K562 (cell line): ENCODE results near the gene NEU3. TPM values are rescaled to one million over a fixed set of nuclear protein-coding genes. Genes with fewer than 3 reads are reported as not detected.

Source experiments
- ATAC-seq: fragments of 200-7000 bp; cut with Tn5 transposase; 3 replicates; pipeline ENCODE4 v1.9.1; 2020; ENCODE audit warnings: moderate library complexity
- BruUV-seq: library from RNA; stranded (reverse); fragments of 400-500 nt; replicated peaks from 2 replicates; lab custom pipeline; 2021; lab: Mats Ljungman, UMichigan
- CTCF ChIA-PET: fragments of 300-600 bp; formaldehyde crosslinking; extraction: SDS; loops from one replicate; lab custom pipeline; 2021; ENCODE audit warnings: low intra/inter-chr PET ratio; lab: Yijun Ruan, JAX
- POLR2A ChIA-PET: fragments of 300-600, 350-650 bp; sonication (Branson Sonifier 250); formaldehyde crosslinking; extraction: SDS; loops from one replicate; lab custom pipeline; 2021; ENCODE audit warnings: antibody characterized with exemption, inconsistent platforms; lab: Yijun Ruan, JAX
- DNase-seq, 4 experiments: peaks; one replicate each; pipeline versions ENCODE4 v3.0.0 to v3.0.0-alpha.2; 2011 to 2018; ENCODE audit warnings: low spot score in 3 of 4, mixed read lengths in 3 of 4; ENCODE audit errors: extremely low read depth in 1 of 4
- FAIRE-seq: peaks from 2 replicates; lab custom pipeline; 2011; peaks lifted over from hg19 to GRCh38; lab: Jason Lieb, UNC
- H2AFZ ChIP-seq: 2 replicates; pipeline ENCODE4 v1.6.0; 2011; ENCODE audit warnings: low read depth, low read length, control low read depth, inconsistent platforms
- H3K27ac ChIP-seq: fragments of 200-600 bp; 3 replicates; pipeline ENCODE4 v1.8.0; 2011; ENCODE audit warnings: low read depth, mild to moderate bottlenecking, control low read depth, inconsistent platforms, low read length, moderate library complexity, mixed read lengths; ENCODE audit errors: extremely low read depth
- H3K27me3 ChIP-seq, 2 experiments: fragments of 300-600 bp in 1 of 2; 2 replicates in 1 of 2; 3 replicates in 1 of 2; pipeline versions ENCODE4 v1.6.0 to v1.8.0; 2011; ENCODE audit warnings: inconsistent platforms in 2 of 2, low read length in 2 of 2, mild to moderate bottlenecking in 1 of 2, mixed read lengths in 1 of 2, moderate library complexity in 1 of 2; ENCODE audit not compliant: control insufficient read depth in 2 of 2, insufficient read depth in 2 of 2
- H3K36me3 ChIP-seq: fragments of 300-600 bp; 3 replicates; pipeline ENCODE4 v1.8.0; 2011; ENCODE audit warnings: mild to moderate bottlenecking, low read length, inconsistent platforms; ENCODE audit not compliant: control insufficient read depth, insufficient read depth
- H3K4me1 ChIP-seq, 2 experiments: fragments of 200-600 bp in 1 of 2; replicated peaks in 1 of 2; 2 replicates in 1 of 2; 3 replicates in 1 of 2; pipeline versions ENCODE4 v1.5.1 to v1.8.0; 2011; ENCODE audit warnings: inconsistent platforms in 2 of 2, low read length in 2 of 2, mild to moderate bottlenecking in 1 of 2, mixed read lengths in 1 of 2, moderate library complexity in 1 of 2; ENCODE audit not compliant: control insufficient read depth in 2 of 2, insufficient read depth in 2 of 2
- H3K4me2 ChIP-seq: 2 replicates; pipeline ENCODE4 v1.6.1; 2011; ENCODE audit warnings: low read length, control low read depth, inconsistent platforms, mixed read lengths; ENCODE audit not compliant: insufficient read depth
- H3K4me3 ChIP-seq: fragments of 200-600 bp; sonication (generic), shearing (Covaris generic); 2 replicates; pipeline ENCODE4 v1.5.1; 2016; ENCODE audit warnings: control low read depth, inconsistent platforms
- H3K79me2 ChIP-seq: fragments of 200-600 bp; 3 replicates; pipeline ENCODE4 v1.8.0; 2011; ENCODE audit warnings: low read length, inconsistent platforms; ENCODE audit not compliant: control insufficient read depth, insufficient read depth
- H3K9ac ChIP-seq, 2 experiments: 2 replicates each; pipeline versions ENCODE4 v1.6.0 to v1.6.1; 2011; ENCODE audit warnings: low read depth in 2 of 2, low read length in 2 of 2, control low read depth in 1 of 2, inconsistent platforms in 1 of 2, mild to moderate bottlenecking in 1 of 2, mixed read lengths in 1 of 2; ENCODE audit not compliant: insufficient read depth in 1 of 2
- H3K9me1 ChIP-seq: one replicate; pipeline ENCODE4 v1.6.0; 2011; ENCODE audit warnings: inconsistent platforms, mild to moderate bottlenecking, low read length, moderate library complexity; ENCODE audit not compliant: control insufficient read depth, insufficient read depth
- H3K9me3 ChIP-seq: replicated peaks from 2 replicates; pipeline ENCODE4 v1.5.1; 2011; ENCODE audit warnings: low read depth, low read length, inconsistent platforms; ENCODE audit not compliant: control insufficient read depth, insufficient read depth
- H4K20me1 ChIP-seq: replicated peaks from 2 replicates; pipeline ENCODE4 v1.6.1; 2011; ENCODE audit warnings: low read length, inconsistent platforms, mixed read lengths; ENCODE audit not compliant: control insufficient read depth, insufficient read depth
- ARNT ChIP-seq, 2 experiments: fragments of 450-650 bp; IDR thresholded peaks; 2 replicates each; pipeline ENCODE4 v1.6.1; 2016; ENCODE audit warnings: mild to moderate bottlenecking in 1 of 2
- CREB1 ChIP-seq, 2 experiments: sonication (generic) in 1 of 2; formaldehyde crosslinking in 1 of 2; IDR thresholded peaks; 2 replicates each; pipeline versions ENCODE4 v1.6.1 to v1.8.0; 2012 to 2022; ENCODE audit warnings: inconsistent platforms in 1 of 2, mild to moderate bottlenecking in 1 of 2, missing genetic modification reagents in 1 of 2, moderate library complexity in 1 of 2
- GTF2A2 ChIP-seq: IDR thresholded peaks from 2 replicates; pipeline ENCODE4 v1.6.1; 2016; ENCODE audit warnings: mild to moderate bottlenecking, missing genetic modification characterization, missing compliant biosample characterization
- ID3 ChIP-seq, 2 experiments: fragments of 250-450 bp in 1 of 2; fragments of 450-650 bp in 1 of 2; sonication (Bioruptor Pico) in 1 of 2; IDR thresholded peaks; 2 replicates each; pipeline versions ENCODE4 v1.6.1 to v1.8.0; 2016 to 2021; ENCODE audit warnings: mild to moderate bottlenecking in 2 of 2, moderate library complexity in 2 of 2, missing compliant biosample characterization in 1 of 2, missing genetic modification characterization in 1 of 2
- MAFG ChIP-seq: fragments of 450-650 bp; conservative IDR thresholded peaks from 2 replicates; pipeline ENCODE4 v1.6.1; 2016; ENCODE audit warnings: missing genetic modification characterization, missing compliant biosample characterization
- NELFE ChIP-seq: IDR thresholded peaks from 2 replicates; pipeline ENCODE4 v1.6.1; 2011; ENCODE audit warnings: mild to moderate bottlenecking; ENCODE audit not compliant: insufficient read depth, insufficient read length
- NFIX ChIP-seq: fragments of 250-450 bp; sonication (Bioruptor Pico); IDR thresholded peaks from 2 replicates; pipeline ENCODE4 v1.4.0; 2020; ENCODE audit warnings: low read depth, mild to moderate bottlenecking, moderate library complexity
- NR4A1 ChIP-seq, 2 experiments: fragments of 250-450 bp in 1 of 2; fragments of 450-650 bp in 1 of 2; sonication (Bioruptor Pico) in 1 of 2; IDR thresholded peaks; 2 replicates each; pipeline versions ENCODE4 v1.4.0 to v1.6.1; 2016 to 2020; ENCODE audit warnings: mild to moderate bottlenecking in 2 of 2, missing compliant biosample characterization in 1 of 2, missing genetic modification characterization in 1 of 2, moderate library complexity in 1 of 2
- POLR3G ChIP-seq: IDR thresholded peaks from 2 replicates; pipeline ENCODE4 v1.6.1; 2011; ENCODE audit not compliant: insufficient read length, insufficient replicate concordance; ENCODE audit errors: extremely low read depth
- RUNX1 ChIP-seq: sonication (generic); IDR thresholded peaks from 2 replicates; pipeline ENCODE4 v1.6.1; 2016; ENCODE audit warnings: antibody characterized with exemption, low read depth
- SLC30A9 ChIP-seq: fragments of 250-450 bp; sonication (Bioruptor Pico); IDR thresholded peaks from 2 replicates; pipeline ENCODE4 v1.8.0; 2022; ENCODE audit warnings: mild to moderate bottlenecking, moderate library complexity
- SP1 ChIP-seq: sonication (generic); formaldehyde crosslinking; IDR thresholded peaks from 2 replicates; pipeline ENCODE4 v1.8.1; 2022; ENCODE audit warnings: mild to moderate bottlenecking, missing genetic modification reagents
- ZNF316 ChIP-seq: fragments of 450-650 bp; IDR thresholded peaks from 2 replicates; pipeline ENCODE4 v1.6.1; 2016
- ZNF561 ChIP-seq: fragments of 450-650 bp; formaldehyde crosslinking; conservative IDR thresholded peaks from 2 replicates; pipeline ENCODE4 v1.4.0; 2020; ENCODE audit warnings: mild to moderate bottlenecking, moderate library complexity
- ZNF655 ChIP-seq: fragments of 250-450 bp; sonication (Bioruptor Pico); IDR thresholded peaks from 2 replicates; pipeline ENCODE4 v1.5.0; 2021
- in situ Hi-C: fragments of 300-500 bp; cut with MboI; formaldehyde crosslinking; loops from 4 replicates; pipeline ENCODE4 v1.15.0; 2018; ENCODE audit warnings: inconsistent platforms, mixed read lengths
- intact Hi-C: fragments of 100-400 bp; cut with micrococcal nuclease; formaldehyde crosslinking; loops from 2 replicates; pipeline ENCODE4 v1.14.2; 2022
- polyA plus RNA-seq, 8 experiments: library from polyadenylated mRNA; depleted of rRNA in 4 of 8; stranded (reverse) in 5 of 8; unstranded in 3 of 8; fragments of >200 nt; fragmentation: Nextera tagmentation in 2 of 8; fragmentation: Illumina TruSeq in 1 of 8; extraction: Ambion mirVana in 2 of 8; extraction: Trizol in 1 of 8; gene quantifications; 2 replicates each; pipeline versions ENCODE4 v1.2.1 to v1.2.3, GENCODE V29; 2011 to 2014; ENCODE audit warnings: inconsistent platforms in 1 of 8, missing spikeins in 1 of 8
- total RNA-seq, 7 experiments: library from RNA; depleted of rRNA in 6 of 7; stranded (reverse); fragments of >200 nt in 6 of 7; fragmentation: Illumina TruSeq in 2 of 7; extraction: Trizol in 2 of 7; gene quantifications; 2 replicates each; pipeline versions ENCODE4 v1.2.1 to v1.2.3, GENCODE V29; 2011 to 2021; ENCODE audit warnings: low replicate concordance in 1 of 7

Gene NEU3
- total and polyA plus RNA-seq, 9 of the 15 experiments (the other 6 are each of a cell fraction or from before 2014, with no cell fraction given), result 6.2 to 41.3 (median 31.1) TPM

- TF ChIP-seq ZNF655 (CRISPR knock-in tag) (no peak), MAFG (tag) (peak; percentile 32; the same call in 1 of the 2 replicates), ZNF561 (no peak), ZNF316 (peak; percentile 48)
- TF ChIP-seq, all 486 proteins: peak for 5
Observed at GRCh38 chr11:75011872-75012271, 23.1 kb downstream of the NEU3 start (continued).

GRCh38 chr11:75013051-75013450 lies 24.3 kb downstream of the NEU3 start:
- FAIRE-seq (peak; percentile 93), ATAC-seq (peak; percentile 88), DNase-seq (peak; percentile 65 to 85 (median 69))
- ChIA-PET CTCF (no interaction called here), POLR2A (interaction anchor here (0.6 to 1.7 kb wide), 6 partner anchors 8 to 232 kb away, joined by 3 to 5 read pairs (median 3); partner anchors contain the start of genes NEU3, SPCS2 and XRRA1)
- Histone ChIP-seq H3K9me3 (no peaks in the 10 kb centered on the region), H3K9me1 (no peaks in the 10 kb centered on the region), H3K27ac (peak overlapping the region; percentile 39; the same call in 2 of the 3 replicates), H2AFZ (no peak overlapping the region), H4K20me1 (peaks cover 3% of the 10 kb centered on the region; the same call in 1 of the 2 replicates), H3K79me2 (no peaks in the 10 kb centered on the region), H3K27me3 (no peaks in the 10 kb centered on the region), H3K4me1 (peaks cover 0 to 24% of the 10 kb centered on the region in 2 experiments; a peak in 2 of 5 replicates), H3K9ac (no peak overlapping the region), H3K4me3 (no peak overlapping the region), H3K4me2 (peak overlapping the region; percentile 13; the same call in 1 of the 2 replicates), H3K36me3 (peaks cover 45% of the 10 kb centered on the region; the same call in 2 of the 3 replicates)
- no TSS peak for BruUV-seq
- intact Hi-C loops (no loop called here), in situ Hi-C loops (loop anchor here (5.0 kb wide), 1 partner anchor 1321 kb away; no protein-coding TSS in a partner anchor)
- TF ChIP-seq CREB1 (IDR thresholded peaks at IDR 0.05) (no peak), CREB1 (CRISPR knock-in tag; IDR thresholded peaks at IDR 0.05) (no peak), POLR3G (no peak), ID3 (CRISPR knock-in tag; IDR thresholded peaks at IDR 0.05) (no peak), ID3 (tag; IDR thresholded peaks at IDR 0.05) (no peak), NR4A1 (CRISPR knock-in tag; IDR thresholded peaks at IDR 0.05) (no peak), NR4A1 (tag; IDR thresholded peaks at IDR 0.05) (no peak), SLC30A9 (CRISPR knock-in tag) (no peak), ARNT (IDR thresholded peaks at IDR 0.05) (0 out of 4 replicates have a peak, but pooled peaks of 1 of the 2 experiments have one; percentile 25), SP1 (CRISPR knock-in tag) (no peak), NFIX (no peak), RUNX1 (no peak), GTF2A2 (tag) (no peak), NELFE (no peak)
